ENCODE data around the gene DDX31. TPM values are rescaled to one million over a fixed set of nuclear protein-coding genes. Genes with fewer than 3 reads are reported as not detected.

Gene DDX31
- total RNA-seq, 1 experiment from 2014 or later, result 28.4 TPM

DNA sequence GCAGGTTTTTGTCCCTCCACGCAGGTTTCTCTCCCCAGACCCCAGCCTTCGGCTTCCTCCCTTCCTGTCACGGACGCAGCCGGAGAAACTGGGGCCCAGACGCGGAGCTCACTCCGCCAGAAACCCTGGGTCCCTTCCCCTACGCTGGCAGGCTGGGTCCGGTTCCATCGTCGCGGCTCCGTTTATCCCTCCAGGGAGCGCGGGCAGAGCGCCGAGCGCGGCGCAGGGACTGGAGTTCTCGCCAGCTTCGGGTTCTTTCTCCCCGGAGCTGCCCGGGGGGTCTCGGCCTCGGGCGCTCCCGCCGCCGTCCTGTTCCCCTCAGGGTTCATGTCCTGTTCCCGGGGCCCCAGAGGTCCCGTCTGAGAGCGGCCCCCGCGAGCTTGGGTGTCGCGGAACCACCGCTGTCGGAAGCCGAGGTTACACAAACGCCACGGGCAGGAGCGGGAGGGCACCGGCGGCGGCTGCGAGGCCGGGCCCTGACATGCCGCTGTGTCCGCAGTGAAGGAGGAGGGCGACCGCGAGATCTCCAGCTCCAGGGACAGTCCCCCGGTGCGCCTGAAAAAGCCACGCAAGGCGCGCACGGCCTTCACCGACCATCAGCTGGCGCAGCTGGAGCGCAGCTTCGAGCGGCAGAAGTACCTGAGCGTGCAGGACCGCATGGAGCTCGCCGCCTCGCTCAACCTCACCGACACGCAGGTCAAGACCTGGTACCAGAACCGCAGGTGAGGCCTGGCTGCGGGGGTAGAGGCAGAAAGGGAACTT is 82.8 kb downstream of the DDX31 start:
- Mint-ChIP-seq H3K9me3 (peaks cover 3 to 7% of the 10 kb centered on the region in 2 experiments; a peak in 2 of 5 replicates), H3K4me1 (peaks cover 31 to 59% of the 10 kb centered on the region in 2 experiments), H3K36me3 (ENCODE audit: insufficient read depth in 1 of 3, low read depth in 3 of 3) (no peaks in the 10 kb centered on the region), H3K27ac (no peak overlapping the region), H3K4me3 (peak overlapping the region; percentile 27 to 44; a peak in 4 of 5 replicates), H3K27me3 (ENCODE audit: low read depth) (peaks cover 95% of the 10 kb centered on the region)
- no CpG with 5 or more reads among the region's 74 CpGs for WGBS (ENCODE audit: extremely low coverage, insufficient read length, low lambda C conversion rate)
- Histone ChIP-seq H2BK20ac (ENCODE audit: low read depth, low read length, poor library complexity, severe bottlenecking) (no peak overlapping the region), H3T11ph (ENCODE audit: low read length) (no peak overlapping the region), H3K79me1 (ENCODE audit: insufficient read depth, low read depth, low read length, poor library complexity, severe bottlenecking) (no peaks in the 10 kb centered on the region), H3K4ac (ENCODE audit: low read depth, low read length) (no peak overlapping the region), H2AK5ac (ENCODE audit: insufficient read length, low read length) (no peak overlapping the region), H4K91ac (ENCODE audit: insufficient read length, low read depth, low read length) (no peak overlapping the region), H3K4me1 (ENCODE audit: insufficient read depth, low read length) (peaks cover 7% of the 10 kb centered on the region; the same call in 1 of the 2 replicates), H3K23ac (ENCODE audit: insufficient read length, low read depth, low read length) (no peak overlapping the region), H2BK5ac (ENCODE audit: insufficient read length, low read length) (no peak overlapping the region), H3K4me2 (ENCODE audit: insufficient read depth, insufficient read length, low read length) (peak overlapping the region; percentile 9), H3K27ac (ENCODE audit: insufficient read length, low read depth, low read length) (no peak overlapping the region), H4K5ac (ENCODE audit: insufficient read length, low read depth, low read length) (no peak overlapping the region), H2AFZ (ENCODE audit: low read length) (no peak overlapping the region), H3K27me3 (ENCODE audit: insufficient read depth, low read length) (peaks cover 93% of the 10 kb centered on the region), H3K79me2 (ENCODE audit: insufficient read depth, low read length) (no peaks in the 10 kb centered on the region), H3K9ac (ENCODE audit: extremely low read depth, insufficient read length, low read length) (no peak overlapping the region), H2BK120ac (ENCODE audit: low read depth, low read length, poor library complexity, severe bottlenecking) (no peak overlapping the region), H4K8ac (replicated peaks; ENCODE audit: insufficient read length, low read depth, low read length) (no peak overlapping the region), H2BK12ac (ENCODE audit: insufficient read length, low read depth, low read length) (no peak overlapping the region), H3K18ac (ENCODE audit: insufficient read length, low read depth, low read length) (no peak overlapping the region), H3K14ac (ENCODE audit: insufficient read depth, low read length) (peak overlapping the region; percentile 39; the same call in 1 of the 2 replicates), H4K20me1 (ENCODE audit: control insufficient read depth, insufficient read depth, insufficient read length) (peaks cover 2% of the 10 kb centered on the region), H2BK15ac (ENCODE audit: low read depth, low read length) (no peak overlapping the region), H3K23me2 (ENCODE audit: insufficient read length, low read depth, low read length, poor library complexity, severe bottlenecking) (peaks cover 19% of the 10 kb centered on the region), H3K9me3 (ENCODE audit: control insufficient read depth, low read depth, low read length) (no peaks in the 10 kb centered on the region), H3K56ac (ENCODE audit: insufficient read length, low read depth, low read length) (no peak overlapping the region)
- no peak for DNase-seq
- TF ChIP-seq, protein P1, sequence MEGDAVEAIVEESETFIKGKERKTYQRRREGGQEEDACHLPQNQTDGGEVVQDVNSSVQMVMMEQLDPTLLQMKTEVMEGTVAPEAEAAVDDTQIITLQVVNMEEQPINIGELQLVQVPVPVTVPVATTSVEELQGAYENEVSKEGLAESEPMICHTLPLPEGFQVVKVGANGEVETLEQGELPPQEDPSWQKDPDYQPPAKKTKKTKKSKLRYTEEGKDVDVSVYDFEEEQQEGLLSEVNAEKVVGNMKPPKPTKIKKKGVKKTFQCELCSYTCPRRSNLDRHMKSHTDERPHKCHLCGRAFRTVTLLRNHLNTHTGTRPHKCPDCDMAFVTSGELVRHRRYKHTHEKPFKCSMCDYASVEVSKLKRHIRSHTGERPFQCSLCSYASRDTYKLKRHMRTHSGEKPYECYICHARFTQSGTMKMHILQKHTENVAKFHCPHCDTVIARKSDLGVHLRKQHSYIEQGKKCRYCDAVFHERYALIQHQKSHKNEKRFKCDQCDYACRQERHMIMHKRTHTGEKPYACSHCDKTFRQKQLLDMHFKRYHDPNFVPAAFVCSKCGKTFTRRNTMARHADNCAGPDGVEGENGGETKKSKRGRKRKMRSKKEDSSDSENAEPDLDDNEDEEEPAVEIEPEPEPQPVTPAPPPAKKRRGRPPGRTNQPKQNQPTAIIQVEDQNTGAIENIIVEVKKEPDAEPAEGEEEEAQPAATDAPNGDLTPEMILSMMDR (conservative IDR thresholded peaks at IDR 0.05), result no peak
